GM12874 (cell line): ENCODE data around the gene CERCAM.

Source experiments
- CTCF ChIP-seq: IDR thresholded peaks from 2 replicates; pipeline ENCODE4 v1.5.1; 2011; ENCODE audit warnings: low read depth, mild to moderate bottlenecking, control low read depth, low read length, moderate library complexity; ENCODE audit not compliant: insufficient read depth

The CERCAM gene

GRCh38 chr9:128459011-128459410, 38.4 kb downstream of the CERCAM start:
- TF ChIP-seq CTCF: no peak

- no peak for TF ChIP-seq CTCF
Observed at GRCh38 chr9:128469070-128469469, 48.4 kb downstream of the CERCAM start.

GRCh38 chr9:128470560-128470959, 49.9 kb downstream of the CERCAM start:
- TF ChIP-seq CTCF: no peak

GRCh38 chr9:128473104-128473503, 52.4 kb downstream of the CERCAM start:
- no peak for TF ChIP-seq CTCF

- no peak for TF ChIP-seq CTCF
Observed at GRCh38 chr9:128475867-128476266, 55.2 kb downstream of the CERCAM start.

GRCh38 chr9:128479262-128479661, 58.6 kb downstream of the CERCAM start:
- TF ChIP-seq CTCF: no peak

GRCh38 chr9:128481561-128481960, 60.9 kb downstream of the CERCAM start:
- no peak for TF ChIP-seq CTCF

GRCh38 chr9:128482186-128482585, 61.5 kb downstream of the CERCAM start:
- no peak for TF ChIP-seq CTCF
